Measurements from ENCODE around the gene SLC16A9.

The SLC16A9 gene

DNA sequence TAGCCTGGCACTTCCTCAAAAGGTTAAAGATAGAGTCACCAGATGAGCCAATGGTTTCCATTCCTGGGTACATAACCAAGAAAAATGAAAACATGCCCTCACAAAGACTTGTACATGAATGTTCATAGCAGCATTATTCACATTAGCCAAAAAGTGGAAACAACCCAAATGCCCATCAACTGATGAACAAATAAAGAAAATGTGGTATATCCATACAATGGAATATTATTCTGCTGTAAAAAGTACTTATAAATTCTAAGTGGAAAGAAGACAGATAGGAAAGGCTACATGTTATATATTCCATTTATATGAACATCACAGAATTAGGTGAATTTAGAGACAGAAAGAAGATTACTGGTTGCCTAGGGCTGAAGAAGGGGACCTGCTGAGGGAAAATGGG, 10.7 kb upstream of the SLC16A9 start:
- DNase-seq (ENCODE audit: low read depth in 2 of 2) = no peak

DNA sequence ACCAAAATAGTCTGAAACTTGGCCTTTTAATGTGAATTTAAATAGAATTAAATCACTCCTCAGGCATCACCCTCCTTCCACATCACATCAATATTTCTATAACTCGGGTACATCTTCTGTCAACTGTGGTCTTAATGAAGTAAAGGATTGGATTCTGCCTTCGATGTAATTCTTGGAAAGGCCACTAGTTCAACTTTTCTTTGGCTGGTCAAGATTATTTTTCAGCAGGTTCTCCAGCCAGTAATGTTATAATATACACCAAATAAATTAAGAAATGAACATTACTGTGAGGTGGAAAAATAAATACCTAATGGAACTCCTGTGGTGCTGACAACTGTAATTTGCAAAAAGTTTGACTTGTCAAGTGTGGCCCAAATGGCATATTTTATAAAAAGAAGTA, 9.7 kb upstream of the SLC16A9 start:
- DNase-seq (ENCODE audit: low read depth in 2 of 2) = no peak

DNA sequence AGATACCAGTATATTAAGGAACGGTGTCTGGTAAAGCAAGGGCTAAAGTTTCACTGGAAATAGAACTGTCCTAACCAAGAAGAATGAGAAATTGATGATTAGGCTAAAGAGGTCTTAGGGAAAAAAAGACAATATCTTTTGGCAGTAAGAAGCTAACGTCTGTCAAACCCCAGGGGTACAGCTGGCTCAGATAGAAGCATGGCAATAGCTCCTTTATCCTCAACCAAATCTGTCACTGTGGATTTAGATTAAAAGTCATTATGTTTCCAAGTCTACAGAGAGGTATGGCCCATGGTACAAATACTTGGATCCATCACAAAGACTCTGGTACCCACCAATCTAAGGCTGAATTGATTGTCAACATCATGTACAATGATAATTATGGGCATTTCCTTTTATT, 8.6 kb upstream of the SLC16A9 start:
- DNase-seq (ENCODE audit: low read depth in 2 of 2) = no peak

DNA sequence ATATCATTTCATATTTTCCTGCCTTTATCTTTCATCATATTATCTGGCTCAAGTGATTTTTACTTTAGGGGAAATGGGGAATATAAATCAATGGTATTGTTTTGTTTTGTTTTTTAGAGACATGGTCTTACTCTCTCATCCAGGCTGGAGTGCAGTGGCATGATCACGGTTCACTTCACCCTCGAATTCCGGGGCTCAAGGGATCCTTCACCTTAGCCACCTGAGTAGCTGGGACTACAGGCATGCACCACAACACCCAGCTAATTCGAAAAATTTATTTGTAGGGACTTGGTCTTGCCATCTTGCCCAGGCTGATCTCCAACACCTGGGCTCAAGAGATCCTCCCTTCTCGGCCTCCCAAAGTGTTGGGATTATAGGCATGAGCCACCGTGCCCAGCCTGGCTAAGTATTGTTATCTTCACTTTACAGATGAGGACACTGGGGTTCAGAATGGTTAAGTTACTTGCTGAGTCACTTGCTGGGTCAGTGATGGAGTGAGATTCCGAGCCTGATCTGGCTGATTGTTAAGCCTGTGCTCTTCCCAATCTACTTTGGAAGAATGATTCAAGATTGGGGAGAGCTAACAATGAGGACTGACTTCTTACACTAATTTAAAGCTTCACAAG, 3.7 kb upstream of the SLC16A9 start:
- DNase-seq (ENCODE audit: low read depth in 2 of 2) = no peak

DNA sequence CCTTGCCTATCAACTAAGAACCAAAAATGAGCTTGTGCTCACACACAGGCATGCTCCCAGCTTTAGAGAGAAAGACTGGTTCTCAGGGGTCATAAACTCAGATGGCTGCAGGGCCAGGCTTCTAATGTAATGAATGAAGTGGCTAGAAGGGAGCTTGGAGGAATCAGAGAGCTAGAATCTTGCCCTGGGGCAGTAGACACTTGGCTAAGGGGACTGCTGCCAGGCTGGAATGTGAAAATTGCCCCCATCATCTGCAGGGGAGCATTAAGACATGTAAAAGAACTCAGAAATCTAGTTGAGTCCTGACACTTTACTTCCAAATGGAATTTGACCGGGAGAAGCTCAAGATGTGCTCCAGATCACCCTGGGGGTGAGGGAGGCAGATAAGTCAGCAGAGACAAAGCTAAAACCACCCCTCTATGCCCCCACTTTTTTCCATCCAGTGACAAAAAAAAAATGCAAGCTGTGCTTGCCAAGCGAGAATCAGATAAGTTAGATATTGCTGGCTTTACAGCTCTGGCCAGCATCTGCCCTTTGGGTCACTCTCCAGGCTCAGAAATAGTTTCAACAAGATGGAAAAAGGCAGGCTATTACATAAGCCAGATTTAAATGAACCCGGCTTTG, 2.3 kb upstream of the SLC16A9 start:
- no peak for DNase-seq (ENCODE audit: low read depth in 2 of 2)

DNA sequence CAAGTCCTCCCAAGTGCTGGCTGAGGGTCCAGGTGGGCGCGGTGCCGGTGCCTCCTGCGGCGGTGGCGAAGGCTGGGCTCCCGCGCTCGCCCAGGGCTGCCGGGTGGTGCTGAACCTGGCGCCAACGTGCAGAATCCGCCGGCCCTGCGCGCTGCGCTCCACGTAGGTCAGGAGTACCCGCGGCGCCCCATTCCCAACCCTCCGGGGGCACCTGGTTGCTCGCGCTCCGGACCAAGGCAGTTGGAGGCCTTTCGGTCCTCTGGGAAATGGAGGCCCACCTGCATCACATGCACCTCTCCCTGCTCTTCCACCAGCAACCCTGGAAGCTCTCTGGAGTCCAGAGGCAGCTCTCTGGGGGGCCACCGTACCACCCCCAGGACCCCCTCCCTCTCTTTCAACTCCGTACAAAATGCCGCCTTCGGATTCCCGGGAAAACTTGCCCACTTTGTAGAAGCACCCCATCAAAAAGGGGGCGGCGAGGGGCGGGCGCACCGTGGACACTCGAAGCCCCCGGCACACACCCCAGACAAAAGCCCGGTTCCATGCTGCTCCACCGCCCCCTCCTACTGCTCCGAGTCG, 745 bp downstream of the SLC16A9 start:
- DNase-seq (ENCODE audit: low read depth in 2 of 2) = peak in 1 of 2 donors; percentile 1

DNA sequence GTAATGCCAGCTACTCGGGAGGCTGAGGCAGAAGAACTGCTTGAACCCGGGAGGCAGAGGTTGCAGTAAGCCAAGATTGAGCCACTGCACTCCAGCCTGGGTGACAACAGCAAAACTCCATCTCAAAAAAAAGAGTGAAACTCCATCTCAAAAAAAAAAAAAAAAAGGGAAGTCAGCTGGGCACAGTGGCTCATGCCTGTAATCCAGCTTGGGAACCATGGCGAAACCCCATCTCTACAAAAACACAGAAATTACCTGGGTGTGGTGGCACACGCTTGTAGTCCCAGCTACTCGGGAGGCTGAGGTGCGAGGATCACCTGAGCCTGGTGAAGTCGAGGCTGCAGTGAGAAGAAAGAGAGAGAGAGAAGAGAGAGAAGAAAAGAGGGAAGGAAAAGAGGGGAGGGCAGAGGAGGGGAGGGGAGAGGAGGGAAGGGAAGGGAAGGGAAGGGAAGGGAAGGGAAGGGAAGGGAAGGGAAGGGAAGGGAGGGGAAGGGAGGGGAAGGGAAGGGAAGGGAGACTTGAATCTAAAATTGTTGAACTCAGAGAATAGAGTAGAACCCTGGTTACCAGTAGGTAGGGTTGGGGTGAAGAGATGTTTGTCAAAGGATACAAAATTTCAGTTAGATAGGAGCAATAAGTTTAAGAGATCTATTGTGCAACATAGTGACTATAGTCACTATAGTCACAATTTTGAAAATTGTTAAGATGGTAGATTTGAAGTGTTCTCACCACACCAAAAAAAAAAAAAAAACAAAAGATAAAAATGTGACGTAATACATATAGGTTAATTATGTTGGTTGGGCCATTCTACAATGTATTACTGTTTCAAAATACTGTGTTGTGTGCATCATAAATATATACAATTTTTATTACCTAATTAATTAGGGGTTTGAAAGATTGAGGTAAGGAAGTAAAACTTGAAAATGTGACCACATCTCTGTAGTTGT, 2.5 kb downstream of the SLC16A9 start:
- no peak for DNase-seq (ENCODE audit: low read depth in 2 of 2)

DNA sequence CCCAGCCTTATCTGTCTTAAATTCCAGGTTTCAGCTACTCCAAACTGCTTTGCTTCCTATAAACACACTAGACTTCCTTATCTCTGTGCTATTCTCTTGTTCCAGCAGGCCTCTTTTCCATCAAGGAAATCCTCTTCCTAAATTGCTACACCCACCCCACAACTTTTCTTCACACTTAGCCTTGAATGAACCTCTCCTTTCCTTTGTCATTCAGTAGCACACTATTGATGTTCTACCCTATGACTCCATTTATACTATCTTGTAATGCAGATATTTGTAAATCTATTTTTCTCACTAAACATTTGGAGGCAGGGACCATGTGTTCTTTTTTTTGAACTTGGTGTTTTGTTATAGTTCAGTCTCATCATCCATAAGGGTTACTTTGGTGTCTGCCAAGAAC, 3.7 kb downstream of the SLC16A9 start:
- DNase-seq (ENCODE audit: low read depth in 2 of 2) = no peak

DNA sequence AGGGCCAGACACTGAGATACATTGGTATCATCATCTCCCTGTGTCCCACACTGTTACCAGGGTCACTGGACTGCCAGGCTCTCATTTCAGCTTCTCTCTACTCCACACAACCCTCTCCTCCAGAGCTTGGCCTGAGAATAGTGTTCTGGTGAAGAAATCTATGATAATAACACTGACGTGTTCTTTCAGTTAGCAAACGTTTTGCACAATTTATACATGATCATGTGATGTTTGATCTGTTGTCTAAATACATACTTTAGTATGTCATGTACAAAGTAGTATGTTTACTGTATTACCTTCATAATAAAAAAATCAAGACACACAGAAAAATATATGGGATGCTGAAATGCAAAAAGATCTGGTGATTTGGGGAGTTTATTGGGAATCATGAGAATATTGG, 5.0 kb downstream of the SLC16A9 start:
- no peak for DNase-seq (ENCODE audit: low read depth in 2 of 2)

DNA sequence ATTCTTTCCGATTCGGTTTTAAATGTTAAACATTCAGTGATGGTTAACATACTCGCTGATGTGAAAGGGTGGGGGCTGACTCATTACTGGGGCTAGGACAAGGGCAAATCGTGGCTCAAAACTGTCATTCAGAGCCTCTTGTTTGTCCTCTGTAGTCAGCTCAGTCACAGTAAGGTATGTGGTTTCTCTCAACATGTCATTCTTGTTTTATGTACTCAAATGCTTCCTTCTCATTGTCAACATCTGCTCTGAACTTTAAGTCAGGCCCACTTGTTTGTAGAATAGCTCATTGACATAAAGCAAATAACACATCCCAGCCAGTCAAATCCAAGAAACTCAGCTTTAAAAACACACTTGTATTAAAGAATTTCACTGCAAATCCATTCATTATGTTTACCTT, 7.3 kb downstream of the SLC16A9 start:
- no peak for DNase-seq (ENCODE audit: low read depth in 2 of 2)

DNA sequence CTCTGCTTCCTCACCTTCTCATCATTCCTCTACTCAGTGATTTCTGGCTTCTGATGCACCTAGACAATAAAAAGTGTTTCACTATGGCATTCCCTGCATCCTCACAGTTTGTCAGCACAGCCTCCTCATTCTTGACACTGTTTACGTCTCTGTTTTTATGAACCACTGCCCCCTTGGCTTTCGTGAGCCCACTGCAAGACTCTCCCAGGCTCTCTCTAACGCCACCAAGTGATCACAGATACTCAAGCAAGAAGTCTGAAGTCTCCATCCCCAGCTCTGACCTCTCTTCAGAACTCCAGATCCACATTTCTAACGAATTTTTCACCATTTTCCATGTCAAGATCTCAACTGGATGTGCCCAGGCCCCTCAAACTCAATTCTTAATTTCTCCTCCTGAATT, 8.9 kb downstream of the SLC16A9 start:
- no peak for DNase-seq (ENCODE audit: low read depth in 2 of 2)

DNA sequence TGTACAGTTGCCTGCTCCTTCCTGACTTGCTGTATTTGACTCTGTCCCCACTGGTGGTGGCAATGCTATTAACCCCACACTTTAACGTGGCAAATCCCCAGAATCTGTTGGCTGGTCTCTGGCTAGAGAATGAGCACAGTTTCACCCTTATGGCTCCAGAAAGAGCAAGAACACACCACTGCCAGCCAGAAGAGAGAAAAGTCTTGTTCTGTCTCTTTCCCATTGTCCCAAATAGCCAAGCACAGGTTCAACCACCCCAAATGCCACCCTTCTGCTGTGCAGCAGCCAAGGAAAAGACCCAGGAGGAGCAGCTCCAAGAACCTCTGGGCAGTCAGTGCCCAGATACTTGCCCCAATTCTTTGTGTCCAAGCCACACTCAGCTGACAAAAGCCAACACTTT, 11.3 kb downstream of the SLC16A9 start:
- DNase-seq (ENCODE audit: low read depth in 2 of 2) = no peak

DNA sequence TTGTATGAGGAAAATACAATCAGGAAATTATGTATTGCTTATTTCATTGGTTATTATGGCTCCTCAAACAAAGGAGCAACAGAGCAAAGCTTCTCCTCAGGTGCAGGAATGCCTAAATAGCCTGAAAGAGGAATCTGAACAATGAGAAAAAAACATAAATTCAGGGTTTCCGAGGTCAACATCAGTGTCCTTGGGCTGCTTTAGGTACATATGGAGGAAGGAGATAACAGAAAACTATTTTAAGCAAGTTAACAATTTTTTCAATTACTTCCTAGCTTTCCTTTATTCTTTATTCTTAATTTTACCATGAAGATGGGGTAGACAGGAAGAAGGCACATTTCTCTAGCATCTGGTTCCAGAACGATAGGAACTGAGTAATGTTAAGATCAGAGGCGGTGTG, 14.0 kb downstream of the SLC16A9 start:
- no peak for DNase-seq (ENCODE audit: low read depth in 2 of 2)

DNA sequence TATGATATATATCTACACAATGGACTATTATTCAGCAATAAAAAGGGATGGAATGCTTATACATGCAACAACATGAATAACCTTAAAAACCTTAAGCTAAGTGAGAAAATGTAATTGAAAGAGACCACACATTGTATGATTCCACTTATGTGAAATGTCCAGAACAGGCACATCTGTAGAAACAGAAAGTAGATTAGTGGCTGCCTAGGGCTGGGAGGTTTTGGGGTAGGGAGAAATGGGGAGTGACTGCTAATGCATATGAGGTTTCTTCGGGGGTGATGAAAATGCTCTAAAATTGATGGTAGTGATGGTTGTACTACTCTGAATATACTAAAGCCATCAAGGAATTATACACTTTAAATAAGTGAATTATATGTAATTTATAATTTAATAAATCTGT, 14.7 kb downstream of the SLC16A9 start:
- DNase-seq (ENCODE audit: low read depth in 2 of 2) = no peak

DNA sequence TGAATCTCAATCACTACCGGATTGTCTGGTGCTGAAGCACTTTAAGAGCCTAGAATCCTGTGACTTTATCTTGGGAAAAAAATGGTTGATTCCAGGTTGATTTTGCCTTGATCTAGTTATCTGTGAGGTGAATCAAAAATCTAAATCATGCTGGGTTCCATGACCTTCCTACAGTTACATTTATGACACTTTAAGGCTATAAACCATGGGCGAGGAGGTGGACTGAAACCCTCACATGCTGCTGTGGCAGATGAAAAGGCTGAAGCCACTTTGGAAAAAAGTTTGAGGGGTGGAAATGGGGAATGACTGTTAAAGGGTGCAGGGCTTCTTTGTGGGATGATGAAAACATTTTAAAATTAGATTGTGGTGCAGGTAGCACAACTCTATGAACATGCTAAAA, 17.5 kb downstream of the SLC16A9 start:
- no peak for DNase-seq (ENCODE audit: low read depth in 2 of 2)

DNA sequence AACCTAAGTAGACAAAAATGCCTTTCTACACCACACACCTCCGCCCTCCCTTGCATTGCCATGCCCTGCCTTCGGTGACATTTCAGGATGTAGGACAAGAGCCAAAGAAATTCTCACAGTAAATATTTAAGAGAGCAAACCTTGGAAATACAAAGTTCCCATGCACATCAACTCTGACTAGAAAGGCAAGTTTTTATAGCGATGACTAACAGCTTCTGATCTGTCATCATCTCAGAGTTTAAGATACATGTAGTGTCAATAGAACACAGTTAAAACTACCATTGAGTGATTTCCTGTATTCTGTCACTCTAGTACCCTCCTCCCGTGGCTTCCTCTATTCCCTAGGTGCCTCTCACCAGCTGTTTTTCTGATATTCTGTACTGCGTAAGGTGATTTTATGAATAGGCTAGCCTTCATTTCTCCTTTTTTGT, 20.7 kb downstream of the SLC16A9 start:
- DNase-seq (ENCODE audit: low read depth in 2 of 2) = no peak

DNA sequence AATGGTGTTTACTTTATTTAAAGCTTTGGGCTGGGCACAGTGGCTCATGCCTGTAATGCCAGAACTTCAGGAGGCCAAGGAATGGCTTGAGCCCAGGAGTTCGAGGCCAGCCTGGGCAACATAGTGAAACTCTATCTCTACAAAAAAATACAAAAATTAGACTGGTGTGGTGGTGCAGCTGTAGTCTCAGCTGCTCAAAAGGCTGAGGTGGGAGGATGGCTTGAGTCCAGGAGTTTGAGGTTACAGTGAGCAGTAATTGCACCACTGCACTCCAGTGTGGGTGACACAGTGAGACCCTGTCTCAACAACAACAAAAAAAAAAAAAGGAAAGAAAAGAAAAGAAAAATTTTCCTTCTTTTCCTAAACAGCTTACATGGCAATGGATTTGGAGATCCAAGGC, 22.0 kb downstream of the SLC16A9 start:
- DNase-seq (ENCODE audit: low read depth in 2 of 2) = no peak

DNA sequence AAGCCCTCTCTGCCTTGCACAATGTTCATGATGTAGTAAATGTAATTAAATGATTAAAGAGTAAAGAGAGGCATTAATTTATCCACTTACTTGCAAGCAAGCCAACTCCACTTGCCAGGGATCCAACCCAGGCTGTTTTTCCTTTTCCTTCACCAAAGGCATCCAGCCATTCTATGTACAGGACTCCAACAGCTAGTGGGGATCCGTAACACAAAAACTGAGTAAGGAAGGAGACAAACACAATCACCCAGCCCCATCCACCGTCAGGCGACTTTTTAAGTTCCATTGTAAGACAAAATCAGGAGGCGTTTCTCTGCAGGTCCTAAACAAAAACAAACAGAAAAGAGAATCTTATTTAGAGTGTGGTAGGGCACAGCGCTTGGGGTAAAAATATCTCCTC, 25.6 kb downstream of the SLC16A9 start:
- DNase-seq (ENCODE audit: low read depth in 2 of 2) = no peak

DNA sequence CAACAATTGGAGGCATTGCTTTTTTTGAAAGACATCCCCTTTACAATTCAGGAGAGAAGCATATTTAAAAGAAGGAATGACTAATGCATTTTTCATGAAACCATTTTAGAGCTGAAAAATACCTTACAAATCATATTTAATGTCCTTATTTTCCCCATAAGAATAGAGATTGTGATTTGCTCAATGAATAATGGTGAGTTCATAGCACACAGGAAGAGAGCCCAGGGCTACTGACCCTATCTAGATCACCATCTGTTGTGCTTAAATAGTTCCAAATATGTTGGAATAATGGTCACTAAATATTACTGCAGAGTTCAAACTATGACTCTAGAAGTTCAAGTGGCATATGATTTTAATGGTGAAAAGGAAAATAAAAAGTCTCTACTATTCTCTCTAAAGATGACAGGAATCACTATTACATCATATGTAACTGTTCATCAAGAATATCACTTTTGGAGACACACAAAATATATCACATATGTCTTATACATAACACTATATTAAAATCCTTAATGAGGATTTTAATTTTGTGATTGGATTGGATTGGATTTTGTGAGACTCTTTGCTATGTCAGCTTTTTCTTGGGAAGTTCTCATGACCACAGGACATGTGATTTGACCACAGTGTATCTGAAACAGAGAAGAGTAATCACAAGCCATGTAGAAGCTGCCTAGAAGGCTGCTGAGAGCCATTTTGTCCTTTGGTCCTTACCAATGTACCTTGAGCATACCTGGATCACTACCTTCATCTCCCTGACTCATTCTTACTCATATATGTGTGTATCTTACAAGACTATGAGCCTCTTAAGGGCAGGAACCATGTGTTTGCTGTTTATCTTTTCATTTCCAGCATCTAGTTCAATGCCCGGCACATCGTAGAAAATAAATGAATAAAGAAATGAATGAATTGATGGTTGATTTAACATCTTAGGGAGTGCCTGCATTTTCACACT, 26.4 kb downstream of the SLC16A9 start:
- DNase-seq (ENCODE audit: low read depth in 2 of 2) = no peak

DNA sequence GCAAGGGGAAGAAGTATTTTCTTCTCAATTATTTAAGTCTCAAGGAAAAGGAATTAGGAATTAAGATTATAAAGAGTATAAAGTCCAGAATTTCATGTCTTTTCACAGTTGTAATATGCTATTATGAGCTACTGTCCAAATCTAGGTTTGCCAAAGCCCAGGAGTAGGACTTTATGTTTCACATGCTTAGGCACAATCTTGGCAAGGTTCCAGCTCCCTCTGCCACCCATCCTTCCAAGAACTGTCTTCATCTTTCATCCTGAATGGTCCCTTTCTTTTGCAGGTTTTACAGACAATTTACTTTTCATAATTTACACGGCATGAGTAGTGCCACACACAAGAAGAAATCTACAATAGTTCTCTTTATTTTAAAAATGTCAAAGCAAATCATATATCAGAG, 29.5 kb downstream of the SLC16A9 start:
- no peak for DNase-seq (ENCODE audit: low read depth in 2 of 2)

DNA sequence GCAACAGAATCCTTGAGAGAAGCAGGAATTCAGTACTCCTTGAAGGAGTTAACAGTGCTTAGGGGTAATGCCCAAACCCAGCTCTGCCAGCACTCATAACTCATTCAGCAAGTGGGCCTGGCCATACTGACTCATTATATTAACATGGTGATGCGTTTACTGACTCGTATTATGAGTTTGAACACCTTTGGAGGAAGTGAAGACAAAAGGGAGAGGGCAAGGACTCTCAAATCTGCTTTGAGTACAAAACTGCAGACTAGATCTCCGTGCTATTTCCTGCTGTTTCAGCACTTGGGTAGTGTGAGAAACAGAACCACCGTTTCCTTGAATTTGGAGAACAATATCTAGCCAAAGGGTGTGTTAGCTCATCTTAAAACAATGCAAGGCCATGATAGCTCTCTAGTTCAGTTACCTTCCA, 30.8 kb downstream of the SLC16A9 start:
- no peak for DNase-seq (ENCODE audit: low read depth in 2 of 2)
